Mesenteric fat pad (tissue), 1 donor: ENCODE measurements around the gene PLA2G2E. TPM values are rescaled to one million over a fixed set of nuclear protein-coding genes. Genes with fewer than 3 reads are reported as not detected.
"Not testable (repeated sequence)": the region's sequence is repeated elsewhere in the genome, so short reads cannot be mapped to it uniquely, and the experiment has no call there.

Experiments used
- DNase-seq: peaks from one replicate; pipeline ENCODE4 v3.0.0-alpha.2; 2020; ENCODE audit warnings: low spot score
- total RNA-seq: library from RNA; stranded (reverse); fragmentation: NEBNext Ultra II Directional; extraction: Animal tissue kit (Norgen Biotek cat#: 25700); gene quantifications from one replicate; pipeline ENCODE4 v1.2.1, GENCODE V29; 2021
- donor health status: DM: yes; HTN: yes; CAD: no.

The PLA2G2E gene
- total RNA-seq, 1 donor from 2014 or later: not detected

DNA sequence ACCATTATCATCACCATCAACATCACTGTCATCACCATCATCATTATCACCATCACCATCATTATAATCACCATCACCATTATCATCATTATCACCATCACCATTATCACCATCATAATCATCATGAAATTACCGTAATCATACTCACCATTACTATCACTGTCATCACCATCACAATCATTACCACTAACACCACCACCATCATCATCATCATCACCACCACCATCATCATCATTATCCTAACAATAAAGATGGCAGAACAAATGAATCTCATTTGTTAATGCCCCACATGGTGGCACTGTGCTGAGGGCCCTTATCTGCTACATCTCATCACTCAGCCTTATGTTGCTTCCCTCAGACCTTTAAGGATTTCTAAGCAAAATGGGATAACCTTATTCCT is 9.4 kb upstream of the PLA2G2E start:
- DNase-seq: no peak

DNA sequence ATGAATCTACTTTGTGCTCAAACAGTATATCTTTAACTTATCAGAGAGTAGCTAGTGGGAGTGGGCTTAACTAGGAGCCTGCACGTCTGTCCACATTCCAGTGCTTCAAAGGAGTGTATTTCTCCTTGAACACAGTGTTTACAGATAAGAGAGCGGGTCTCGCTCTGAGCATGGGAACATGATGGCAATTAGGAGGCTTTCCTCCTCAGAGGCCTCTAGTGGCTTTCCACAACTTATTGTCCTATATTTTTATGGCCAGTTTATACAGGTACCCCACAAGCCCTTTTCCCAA is 3.7 kb upstream of the PLA2G2E start:
- not testable (repeated sequence) for DNase-seq

DNA sequence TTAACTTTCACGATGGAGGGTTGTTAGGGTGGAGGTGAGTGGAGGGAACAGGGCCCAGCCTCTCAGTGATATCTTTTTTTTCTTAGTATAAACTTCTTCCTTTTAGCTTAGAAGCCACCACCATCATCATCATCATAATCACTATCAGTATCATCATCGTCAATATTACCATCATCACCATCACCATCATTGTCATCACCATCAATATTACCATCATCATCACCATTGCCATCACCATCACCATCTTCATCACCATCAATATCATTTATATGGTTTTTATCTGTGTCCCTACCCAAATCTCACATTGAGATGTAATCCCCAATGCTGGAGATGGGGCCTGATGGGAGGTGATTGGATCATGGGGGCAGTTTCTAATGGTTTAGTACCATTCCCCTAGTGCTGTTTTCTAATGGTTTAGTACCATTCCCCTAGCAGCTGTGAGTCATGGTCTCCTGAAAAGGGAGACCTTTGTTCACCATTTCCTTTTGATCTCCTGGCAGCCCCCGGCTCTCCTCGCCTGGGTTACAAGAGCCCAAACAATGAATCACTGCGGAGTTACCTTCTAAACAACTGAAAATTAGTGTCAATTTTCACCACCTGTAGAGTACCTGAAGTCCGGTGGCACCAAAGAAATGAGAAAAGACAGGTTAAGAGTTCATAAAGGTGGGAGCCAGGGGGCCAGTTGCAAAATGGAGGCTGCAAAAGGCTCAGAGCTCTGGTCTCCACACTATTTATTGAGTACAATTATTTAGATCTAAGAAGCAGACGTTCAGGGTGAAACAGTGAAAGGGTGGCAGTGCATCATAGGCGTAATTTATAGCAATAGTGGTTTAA is 3.1 kb upstream of the PLA2G2E start:
- DNase-seq: no peak

DNA sequence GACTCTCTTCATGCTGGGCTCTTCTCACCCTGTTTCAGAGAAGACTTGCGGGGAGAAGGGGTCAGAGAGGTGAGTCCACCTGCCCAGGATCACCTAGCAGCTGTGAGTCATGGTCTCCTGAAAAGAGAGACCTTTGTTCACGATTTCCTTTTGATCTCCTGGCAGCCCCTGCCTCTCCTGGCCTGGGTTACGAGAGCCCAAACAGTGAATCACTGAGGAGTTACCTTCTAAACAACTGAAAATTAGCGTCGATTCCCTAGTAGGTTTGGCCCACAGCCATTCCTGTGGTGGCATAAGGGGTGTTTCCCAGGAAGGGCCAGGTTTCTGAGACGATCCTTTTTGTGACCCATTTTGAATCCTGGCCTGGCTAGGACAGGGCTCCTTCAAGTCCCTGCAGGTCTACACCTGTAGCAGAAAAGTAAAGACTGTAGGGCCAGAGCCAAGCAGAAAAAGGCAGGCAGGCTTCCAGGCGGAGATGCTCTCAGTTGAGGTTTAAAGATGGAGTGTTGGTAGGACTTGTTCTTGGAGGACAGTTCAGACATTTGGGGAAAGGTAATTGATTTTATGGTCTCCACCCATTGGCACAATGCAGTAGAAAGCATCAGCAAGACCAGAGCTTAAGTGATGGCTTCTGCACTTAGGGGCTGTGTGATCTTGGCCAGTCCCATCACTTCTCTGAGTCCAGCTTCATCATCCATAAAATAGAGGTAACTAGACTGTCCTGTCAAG is 2.1 kb upstream of the PLA2G2E start:
- no peak for DNase-seq

DNA sequence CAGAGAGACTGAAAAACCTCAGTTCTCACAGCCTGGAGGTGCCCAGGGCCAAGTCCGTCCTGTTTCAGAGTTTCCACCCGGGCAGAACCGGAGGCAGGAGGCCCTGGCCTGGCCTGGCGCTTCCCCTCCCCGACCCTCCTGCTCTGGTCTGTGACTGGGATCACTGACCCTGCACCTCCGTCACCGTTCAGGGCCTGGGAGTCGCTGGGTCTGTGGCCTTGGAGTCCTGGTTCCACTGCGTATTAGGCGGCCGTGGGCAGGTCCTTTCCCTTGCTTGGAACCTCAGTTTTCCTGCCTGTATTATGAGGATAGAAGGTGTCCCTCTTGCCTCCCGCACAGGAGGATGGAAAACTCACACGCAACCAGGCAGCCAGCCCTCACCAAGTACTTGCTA is 533 bp upstream of the PLA2G2E start:
- DNase-seq: no peak

DNA sequence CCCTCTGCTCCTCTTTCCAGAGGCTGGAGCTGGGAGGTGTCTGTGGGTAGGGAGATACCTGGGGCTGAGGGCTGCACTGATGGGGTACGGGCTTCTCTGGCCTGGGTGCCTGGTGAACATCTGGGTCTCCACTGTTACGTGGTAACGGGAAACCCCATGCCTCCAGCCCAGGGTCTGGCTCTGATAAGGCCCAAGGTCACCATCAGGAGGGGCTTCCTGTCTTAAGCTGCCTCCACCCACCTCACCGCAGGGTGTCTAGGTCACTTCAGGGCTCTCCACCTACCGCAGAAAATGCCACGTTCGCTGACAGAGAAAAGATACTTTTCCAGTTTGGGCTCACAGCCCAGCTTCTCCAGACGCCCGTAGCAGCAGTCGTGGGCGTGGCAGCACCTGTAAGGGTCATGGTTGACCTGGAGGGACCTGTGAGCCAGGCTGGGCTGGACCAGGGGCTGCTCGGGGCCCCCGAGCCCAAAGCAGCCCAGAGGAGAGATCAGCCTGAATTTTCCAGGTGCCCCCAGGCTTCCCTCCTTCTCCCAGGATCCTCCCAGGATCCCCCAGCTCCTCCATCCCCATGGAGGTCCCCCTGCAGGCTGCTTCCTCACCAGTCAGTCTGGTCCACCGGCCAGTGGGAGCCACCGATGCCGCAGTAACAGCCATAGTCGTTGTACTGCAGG is 1.3 kb downstream of the PLA2G2E start:
- no peak for DNase-seq

DNA sequence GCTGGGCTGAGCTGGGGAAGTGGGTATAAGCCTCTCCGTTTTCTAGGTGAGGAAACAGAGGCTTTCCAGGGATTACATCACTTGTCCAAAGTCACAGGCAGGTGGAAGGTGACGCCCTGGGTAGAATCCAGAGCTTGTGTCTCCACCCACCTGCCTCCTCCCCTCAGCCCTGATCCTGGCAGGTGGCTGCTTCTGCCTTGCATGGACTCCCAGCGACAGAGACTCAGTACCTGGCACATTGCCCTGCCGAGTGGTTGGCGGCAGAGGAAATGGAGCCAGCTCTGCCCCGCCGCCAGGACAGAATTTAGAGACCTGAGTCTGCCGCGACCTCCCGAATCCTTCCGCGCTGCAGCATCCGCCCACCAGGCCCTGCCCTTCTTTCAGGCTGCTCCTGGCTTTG is 2.1 kb downstream of the PLA2G2E start:
- no peak for DNase-seq

DNA sequence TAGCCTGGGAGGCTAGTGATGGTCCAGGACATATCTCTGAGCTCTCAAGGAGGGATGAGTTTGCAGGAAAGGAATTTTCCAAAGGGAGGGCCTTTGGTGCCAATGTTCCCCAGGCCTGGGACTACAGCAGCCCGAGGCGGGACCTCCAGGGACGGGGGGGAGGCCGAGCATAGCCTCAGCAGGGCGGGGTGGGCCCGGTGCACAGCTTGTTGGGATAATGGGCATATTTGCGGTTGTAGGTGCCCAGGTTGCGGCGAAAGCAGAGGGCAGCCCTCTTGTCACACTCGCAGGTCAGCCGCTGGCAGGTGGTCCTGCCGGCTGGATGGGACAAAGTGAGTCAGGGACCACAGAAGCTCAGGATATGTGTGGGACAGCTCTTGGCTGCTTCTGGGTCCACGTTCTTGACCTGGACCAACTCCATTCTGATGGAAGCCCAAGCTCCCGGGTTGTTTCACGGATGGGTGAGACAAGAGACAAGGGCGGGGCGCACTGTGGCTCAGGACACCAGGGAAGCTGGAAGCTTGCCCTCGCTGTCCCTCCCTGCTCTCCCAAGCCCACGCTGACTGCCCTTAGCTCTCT is 3.2 kb downstream of the PLA2G2E start:
- DNase-seq: no peak

DNA sequence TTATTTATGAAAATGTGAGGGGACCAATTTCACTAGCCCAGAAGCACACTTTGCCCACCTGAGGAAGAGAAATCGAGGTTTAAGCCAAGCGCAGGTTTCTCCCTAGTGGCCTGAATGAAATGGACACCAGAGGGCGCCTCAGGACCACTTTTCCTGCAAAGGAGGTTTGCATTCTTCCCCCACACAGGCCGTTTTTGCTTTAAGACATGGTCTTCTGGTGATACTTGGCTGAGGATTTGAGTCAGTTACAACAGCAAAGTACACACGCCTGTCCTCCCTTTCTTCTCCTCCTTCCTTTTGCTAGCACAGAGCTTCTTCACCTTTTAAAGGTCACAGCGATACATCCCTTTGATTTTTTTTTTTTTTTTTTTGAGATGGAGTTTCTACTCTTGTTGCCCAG is 5.4 kb downstream of the PLA2G2E start:
- no peak for DNase-seq

DNA sequence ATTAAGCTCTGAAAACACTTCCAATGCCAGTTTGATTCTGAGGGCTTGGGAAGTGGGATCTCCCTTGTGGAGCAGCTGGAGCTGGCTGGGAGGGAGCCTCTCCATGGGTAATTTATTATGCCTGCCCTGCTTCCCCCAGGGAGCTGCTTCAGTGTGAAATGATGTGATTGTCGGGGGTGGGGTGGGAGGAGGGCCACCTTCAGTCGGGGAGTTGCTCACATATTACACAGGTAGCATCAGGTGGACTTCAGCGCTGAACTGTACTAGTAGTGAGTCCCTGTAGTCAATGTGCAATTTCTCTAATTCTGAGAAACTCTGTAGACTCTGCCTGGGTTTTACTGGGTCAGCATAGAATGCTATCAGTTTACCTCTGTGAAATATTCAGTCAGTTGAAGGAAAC is 12.8 kb downstream of the PLA2G2E start:
- DNase-seq: no peak

DNA sequence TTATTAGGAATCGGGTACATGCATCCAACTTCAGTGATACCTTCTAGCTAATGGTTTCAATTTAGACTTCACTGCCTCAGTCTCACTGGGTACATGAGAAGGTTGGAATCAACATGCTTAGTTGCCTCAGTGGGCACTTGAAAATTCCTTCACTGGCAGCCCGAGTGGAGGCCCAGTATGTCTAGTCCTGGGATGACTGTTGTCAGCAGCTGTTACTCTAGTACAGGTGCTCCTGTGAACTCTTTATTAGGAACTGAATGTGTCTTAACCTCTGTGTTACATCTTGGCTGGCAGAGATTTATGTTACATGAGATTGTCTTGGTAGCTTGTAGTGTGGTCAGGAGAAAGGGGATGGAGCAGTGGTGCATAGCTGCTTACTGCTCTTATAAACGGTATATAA is 13.4 kb downstream of the PLA2G2E start:
- DNase-seq: no peak

DNA sequence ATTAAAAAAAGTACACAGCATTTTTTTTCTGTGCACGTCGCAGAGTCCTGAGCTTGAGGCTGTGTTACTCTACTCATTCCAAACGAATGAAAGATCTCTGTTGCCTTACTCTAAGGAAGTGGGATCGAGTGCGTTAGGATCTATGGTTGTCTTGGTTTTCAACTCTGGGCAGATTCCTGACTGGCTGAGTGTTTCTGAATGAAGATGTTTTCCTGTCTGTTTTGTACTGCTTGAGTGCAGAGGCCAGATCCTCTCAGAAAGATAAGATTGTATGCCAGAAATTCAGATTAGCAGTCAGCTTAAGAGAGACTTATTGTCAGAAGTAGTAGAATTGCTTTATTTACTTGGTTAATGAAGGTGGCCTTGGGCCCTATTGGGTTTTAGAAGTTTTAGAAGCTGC is 14.0 kb downstream of the PLA2G2E start:
- no peak for DNase-seq

DNA sequence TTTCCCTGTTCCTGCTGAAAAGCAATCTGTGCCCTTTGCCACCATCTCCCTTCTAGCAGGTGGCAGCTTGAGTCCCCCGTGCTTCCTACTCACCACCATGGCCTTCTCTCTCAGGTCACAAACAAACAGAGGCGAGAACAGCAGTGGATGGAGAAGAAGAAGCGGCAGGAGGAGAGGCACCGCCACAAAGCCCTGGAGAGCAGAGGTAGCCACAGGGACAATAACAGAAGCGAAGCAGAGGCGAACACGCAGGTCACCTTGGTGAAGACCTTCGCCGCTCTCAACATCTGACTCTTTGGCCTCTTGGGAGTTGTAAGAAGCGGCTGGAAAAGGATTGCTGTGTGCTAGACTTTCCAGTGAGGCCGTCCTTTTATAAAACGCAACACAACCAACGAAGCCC is 16.0 kb downstream of the PLA2G2E start:
- DNase-seq: no peak

DNA sequence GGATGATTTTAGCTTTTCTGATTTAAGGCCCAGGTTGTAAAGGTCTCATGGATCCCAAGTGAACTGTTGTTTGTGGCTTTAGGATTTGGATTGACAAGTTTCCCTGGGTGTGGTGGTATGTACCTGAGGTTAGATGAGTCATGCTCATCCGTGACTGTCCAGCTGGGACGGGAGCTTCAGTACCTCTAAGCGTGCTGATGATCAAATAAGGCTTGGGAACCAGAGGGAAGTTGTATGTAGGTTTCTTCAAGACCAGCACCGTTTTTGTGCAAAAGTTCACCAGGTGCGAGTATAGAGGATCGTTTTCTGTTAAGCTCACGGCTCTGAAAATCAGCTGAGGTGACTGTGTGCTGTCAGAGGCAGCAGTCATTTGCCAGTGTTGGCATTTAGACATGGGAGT is 19.8 kb downstream of the PLA2G2E start:
- no peak for DNase-seq

DNA sequence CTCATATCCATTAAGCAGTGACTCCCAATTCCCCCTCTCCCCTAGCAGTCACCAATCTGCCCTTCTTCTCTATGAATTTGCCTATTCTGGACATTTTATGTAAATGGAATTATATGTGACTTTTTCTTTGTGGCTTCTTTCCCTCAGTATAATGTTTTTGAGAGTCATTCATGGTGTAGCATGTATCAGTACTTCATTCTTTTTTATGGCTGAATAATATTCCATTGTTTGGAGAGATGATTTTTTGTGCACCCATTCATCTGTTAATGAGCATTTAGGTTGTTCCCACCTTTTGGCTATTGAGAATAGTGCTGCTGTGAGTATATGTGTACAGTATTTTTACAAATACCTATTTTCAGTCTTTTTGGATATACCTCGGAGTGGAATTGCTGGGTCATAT is 21.8 kb downstream of the PLA2G2E start:
- DNase-seq: no peak

DNA sequence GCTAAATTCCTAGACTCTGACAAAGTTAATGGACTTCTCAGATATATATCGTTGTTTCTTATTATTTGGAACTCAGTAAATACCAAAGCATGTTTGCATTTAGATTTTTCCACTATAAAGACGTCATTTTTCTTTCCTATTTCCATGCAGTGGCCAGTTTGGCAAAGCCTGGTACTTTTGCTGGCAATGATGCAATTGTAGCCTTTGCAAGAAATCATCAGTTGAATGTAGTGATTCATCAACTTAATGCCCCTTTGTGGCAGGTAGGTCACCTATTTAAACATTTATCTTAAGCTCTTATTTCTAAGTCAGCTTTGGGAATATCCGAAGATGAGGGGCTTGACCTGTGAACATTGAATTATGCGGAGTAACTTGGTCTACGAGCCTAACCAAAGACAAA is 29.2 kb downstream of the PLA2G2E start:
- DNase-seq: no peak

DNA sequence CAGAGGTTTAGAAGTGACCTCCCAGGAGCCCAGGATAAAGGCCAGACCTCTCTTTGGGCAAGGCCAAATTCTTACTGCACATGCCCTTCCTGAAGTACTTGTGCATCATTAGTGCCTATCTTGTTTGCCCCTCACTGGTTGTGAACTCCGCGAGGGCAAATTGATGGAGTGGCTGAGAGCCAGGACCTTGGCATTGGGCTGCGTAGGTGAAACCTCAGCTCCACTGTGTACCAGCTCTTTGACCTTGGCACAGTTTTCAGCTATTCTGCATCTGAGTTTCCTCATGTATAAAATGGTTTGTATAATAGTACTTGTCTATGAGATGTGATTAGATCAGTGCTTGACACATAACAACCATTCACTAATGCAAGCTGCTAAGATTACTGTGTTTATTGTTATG is 29.7 kb downstream of the PLA2G2E start:
- no peak for DNase-seq

DNA sequence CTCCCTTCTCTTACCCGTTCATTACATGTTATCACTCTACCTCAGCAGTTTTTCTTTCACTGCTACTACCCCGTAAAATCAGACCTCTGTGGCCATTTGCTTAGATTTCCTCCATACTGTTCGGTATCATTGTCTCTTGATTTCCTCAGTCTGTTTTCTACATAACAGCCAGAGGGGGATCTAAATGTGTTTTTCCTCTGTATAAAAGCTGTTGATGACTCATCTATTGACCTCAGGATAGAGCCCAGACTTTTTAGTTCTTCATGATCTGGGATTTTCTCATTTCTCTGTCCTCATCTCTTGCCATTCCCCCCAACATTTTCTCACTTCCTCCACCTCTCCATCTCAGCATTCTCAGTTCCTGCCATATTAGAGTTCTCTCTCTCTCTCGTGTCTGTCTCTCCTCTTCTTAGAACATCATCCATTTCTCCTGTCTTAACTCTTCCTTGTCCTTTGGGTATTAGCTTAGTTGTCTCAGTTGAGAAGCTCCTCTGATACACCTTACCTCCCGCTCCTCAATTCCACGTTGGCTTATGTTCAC is 30.7 kb downstream of the PLA2G2E start:
- DNase-seq: no peak

DNA sequence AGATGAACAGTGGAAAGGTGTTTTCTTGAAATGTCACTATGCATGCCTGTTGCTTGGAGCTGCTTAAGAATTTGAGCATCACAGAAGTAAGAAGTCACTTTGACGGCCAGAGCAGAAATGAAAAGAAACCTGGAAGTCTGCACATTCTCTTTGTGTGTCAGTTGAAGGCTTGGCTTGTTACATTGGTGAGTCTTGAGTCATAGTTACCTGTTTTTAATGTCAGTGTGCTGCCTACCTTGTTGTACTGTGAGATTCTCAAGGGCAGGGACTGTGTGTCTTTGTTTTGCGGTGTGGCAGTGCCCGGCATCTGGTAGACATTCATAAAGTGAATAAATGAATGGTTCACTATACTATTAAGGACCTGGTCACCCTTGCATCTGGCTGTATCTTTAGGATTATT is 31.3 kb downstream of the PLA2G2E start:
- DNase-seq: no peak

DNA sequence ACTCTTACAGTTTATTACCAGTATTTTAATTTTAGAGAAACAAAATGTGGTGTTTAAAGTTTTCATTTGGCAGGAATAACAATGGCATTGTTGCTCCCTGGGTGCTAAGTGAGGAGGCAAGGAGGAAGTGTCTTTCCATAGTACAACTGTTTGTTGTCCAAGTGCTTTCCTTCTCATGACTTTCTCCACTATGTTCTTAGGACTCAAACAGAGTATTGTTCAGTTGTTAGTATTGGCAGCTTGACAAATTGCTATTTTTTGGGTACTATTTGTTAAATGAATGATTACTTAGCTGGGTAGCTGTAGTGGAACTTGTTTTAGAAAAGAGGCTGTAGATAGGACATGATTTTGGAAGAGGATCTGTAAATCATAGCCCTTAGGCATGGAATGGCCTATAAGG is 33.8 kb downstream of the PLA2G2E start:
- no peak for DNase-seq

DNA sequence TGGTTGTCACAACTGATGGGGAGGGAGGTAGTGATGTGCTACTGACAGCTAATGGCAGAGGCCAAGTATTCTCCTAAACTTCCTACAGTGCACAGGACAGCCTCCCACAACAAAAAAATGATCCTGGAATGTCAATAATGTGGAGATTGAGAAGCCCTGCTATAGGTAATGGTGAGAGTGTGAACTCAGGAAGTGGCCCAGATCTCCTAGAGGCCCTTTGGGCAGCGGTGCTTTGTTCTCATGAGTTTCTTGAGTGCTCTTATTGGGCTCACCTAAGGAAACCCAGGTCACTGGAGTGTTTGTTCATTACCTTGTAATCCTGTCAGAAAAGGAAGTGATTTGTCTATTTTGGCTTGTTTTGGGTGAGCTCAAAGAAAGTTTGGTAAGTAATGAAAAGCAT is 35.3 kb downstream of the PLA2G2E start:
- no peak for DNase-seq

DNA sequence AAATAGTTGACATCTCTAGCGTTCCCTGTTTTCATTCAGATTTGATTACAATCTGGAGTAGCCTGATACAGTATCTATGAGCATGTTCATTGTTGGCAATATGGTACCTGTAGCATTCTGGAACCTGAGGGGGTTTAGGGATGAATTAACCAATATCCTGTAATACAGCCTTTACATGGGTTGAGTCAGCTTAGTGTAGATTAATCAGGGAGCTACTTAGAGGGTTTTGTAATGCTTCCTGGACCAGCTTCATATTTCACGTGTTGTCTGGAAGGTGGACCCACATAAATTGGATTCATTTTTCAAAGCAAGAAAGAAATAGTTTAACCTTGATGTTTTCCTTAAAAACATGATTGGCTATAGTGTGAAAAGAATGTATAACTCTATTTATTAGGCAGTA is 37.6 kb downstream of the PLA2G2E start:
- DNase-seq: no peak
